ENCODE results near the gene CLCN3.
"Not testable (repeated sequence)": the region's sequence is repeated elsewhere in the genome, so short reads cannot be mapped to it uniquely, and the experiment has no call there.

CLCN3 gene

DNA sequence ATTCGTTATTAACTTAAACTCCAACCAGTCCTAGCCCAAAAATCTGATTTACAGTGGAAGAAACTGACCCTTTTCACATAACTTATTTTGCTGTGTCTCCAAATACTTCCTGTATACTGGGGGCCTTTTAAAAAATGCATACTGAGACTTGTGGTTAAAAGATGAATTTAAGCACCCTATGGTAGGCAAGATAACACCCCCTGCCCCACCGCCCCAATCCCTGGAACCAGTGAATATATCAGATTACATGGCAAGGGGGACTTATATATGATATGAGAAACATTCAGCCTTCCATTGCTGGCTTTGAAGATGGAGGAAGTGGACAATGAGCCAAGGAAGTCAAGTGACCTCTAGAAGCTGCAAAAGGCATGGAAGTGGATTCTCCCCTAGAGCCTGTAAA is 3.1 kb upstream of the CLCN3 start:
- DNase-seq (ENCODE audit: low read depth, low spot score) = no peak

GRCh38 chr4:169618286-169618685 is 2.1 kb upstream of the CLCN3 start:
- no peak for DNase-seq (ENCODE audit: low read depth, low spot score)

- no peak for DNase-seq (ENCODE audit: low read depth, low spot score)
Measured at GRCh38 chr4:169618986-169619385, 1.4 kb upstream of the CLCN3 start.

DNA sequence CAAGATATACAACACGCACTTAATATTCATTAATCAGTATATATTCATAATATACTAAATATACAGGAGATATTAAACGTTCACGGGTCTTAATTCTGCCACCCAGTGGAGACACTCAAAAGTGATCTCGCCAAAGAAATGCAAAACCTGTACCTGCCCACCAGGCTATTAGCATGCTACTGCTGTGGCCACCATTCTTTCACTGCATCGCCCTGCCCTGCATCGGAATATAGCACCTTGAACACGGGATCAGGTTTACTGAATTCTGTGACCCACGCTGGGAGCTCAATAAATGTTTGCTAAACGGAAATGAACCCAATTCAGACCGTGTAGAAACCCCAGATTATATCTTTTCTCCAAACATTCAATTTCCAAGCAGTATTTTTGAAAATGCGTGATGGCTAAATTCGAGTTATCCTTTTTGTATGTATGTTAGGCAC is 840 bp upstream of the CLCN3 start:
- DNase-seq (ENCODE audit: low read depth, low spot score) = no peak

- no peak for DNase-seq (ENCODE audit: low read depth, low spot score)
Measured at GRCh38 chr4:169620880-169621248, 486 bp downstream of the CLCN3 start.

GRCh38 chr4:169621731-169622492 is 1.5 kb downstream of the CLCN3 start:
- no peak for DNase-seq (ENCODE audit: low read depth, low spot score)

DNA sequence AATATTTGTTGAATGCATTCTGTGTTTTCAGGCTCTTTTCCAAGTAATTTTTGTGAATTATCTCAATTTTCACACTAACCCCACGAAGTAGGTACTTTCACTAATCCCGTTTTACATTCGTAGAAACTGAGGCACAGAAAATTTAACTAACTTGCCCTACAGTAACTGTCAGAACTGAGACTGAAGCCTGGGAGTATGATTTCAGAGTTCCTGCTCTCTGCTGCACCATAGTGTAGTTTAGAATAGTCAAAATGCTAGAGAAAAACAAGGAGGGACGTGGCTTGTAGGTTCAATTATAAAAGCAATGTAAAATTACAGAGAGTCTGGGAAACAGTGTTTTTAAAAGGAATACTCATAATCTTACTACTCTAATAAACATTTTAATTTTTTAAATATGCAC is 2.2 kb downstream of the CLCN3 start:
- no peak for DNase-seq (ENCODE audit: low read depth, low spot score)

DNA sequence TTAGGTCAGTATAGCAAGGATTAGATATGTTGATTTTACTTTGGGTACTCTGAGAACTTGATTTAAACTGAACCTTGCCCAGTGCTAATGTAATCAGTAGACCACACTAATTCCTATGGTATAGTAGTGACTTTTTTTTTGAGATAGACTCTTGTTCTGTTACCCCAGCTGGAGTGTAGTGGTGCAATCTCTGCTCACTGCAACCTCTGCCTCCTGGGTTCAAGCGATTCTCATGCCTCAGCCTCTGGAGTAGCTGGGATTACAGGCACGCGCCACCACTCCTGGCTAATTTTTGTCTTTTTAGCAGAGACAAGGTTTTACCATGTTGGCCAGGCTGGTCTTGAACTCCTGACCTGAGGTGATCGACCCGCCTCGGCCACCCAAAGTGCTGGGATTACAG is 3.6 kb downstream of the CLCN3 start:
- not testable (repeated sequence) for DNase-seq (ENCODE audit: low read depth, low spot score)

DNA sequence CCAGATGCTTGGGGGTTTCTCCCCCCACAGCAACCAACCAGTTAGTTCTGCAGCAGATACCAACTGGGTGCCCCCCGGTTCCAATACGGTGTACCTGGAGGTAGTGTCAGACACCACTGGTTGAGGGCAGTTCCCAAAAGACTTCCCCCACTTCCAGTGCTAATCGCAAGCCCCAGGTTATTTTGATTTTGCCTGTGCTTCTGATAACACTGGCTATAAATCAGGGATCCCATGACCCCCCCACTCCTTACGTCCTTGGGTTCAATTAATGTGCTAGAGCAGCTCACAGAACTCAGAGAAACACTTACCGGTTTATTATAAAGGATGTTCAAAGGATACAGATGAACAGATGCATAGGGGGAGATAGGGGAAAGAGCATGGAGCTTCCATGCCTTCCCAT is 5.5 kb downstream of the CLCN3 start:
- DNase-seq (ENCODE audit: low read depth, low spot score) = no peak

DNA sequence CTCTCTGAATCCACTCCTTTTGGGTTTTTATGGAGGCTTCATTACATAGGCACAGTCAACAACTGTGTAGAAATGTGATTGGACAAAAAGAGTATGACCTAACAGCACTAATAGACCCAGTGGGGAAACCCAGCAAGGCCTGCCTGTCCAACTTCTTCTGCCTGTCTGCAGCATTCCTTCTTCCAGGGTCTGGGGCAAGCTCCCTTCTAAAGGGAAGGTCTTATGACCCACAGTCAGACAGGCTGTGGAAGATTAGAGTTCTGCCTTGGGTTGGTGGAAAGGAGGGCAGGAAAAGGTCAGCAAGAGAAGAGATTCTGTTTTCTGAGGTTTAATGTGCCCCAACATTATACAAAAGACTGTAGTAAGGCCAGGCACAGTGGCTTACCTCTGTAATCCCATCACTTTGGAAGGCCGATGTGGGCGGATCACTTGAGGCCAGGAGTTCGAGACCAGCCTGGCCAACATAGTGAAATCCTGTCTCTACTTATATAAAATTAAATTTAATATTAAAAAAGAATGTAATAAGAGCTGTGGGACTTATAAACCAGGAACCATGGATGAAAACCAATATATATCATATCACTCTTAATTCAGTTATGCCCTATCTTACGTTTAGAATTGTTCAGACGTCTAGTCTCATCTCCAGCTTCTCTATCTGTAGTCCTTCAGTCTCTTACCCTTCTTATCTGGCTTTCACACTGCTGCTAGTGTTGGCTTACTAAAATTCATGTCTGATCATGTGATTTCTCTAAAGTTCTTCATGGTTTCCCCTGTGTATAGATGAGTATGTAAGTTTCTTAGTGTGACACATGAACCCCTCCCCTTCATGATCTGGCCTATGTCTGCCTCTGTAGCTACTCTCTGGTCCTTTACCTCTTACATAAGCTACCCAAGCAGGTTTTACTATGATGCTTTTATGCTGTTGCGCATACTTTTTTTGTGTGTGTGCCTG is 6.2 kb downstream of the CLCN3 start:
- no peak for DNase-seq (ENCODE audit: low read depth, low spot score)

DNA sequence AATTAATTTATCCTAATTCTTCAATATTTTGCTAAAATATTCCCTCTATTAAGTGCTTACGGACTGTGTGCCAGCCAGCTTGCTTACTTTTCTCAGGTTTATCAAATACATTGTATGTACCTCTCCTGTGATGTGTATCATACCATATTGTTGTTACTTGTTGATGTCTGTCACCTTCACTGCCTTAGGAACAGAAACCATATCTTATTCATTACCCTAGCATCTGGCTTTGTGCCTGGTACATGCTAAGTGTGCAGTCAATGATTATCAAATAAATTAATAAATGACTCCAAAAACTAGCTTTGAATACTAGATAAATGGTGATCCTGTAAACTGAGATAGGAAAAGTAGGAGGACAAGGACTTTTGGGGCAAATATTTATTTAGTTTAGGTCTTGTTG is 6.9 kb downstream of the CLCN3 start:
- DNase-seq (ENCODE audit: low read depth, low spot score) = no peak

DNA sequence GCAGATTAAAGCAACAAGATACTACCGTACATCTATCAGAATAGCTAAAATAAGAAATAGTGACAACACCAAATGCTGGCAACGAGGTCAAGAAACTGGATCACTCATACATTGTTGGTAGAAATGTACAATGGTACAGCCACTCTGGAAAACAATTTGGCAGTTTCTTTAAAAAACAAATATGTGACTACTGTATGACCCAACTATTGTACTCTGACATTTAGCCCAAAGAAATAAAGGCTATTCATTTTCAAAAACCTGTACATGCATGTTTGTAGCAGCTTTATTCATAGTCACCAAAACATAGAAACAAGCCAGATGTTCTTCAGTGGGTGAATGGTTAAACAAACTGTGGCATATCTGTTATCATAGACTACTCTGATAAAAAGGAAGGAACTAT is 8.2 kb downstream of the CLCN3 start:
- DNase-seq (ENCODE audit: low read depth, low spot score) = no peak

- DNase-seq (ENCODE audit: low read depth, low spot score) = no peak
Measured at GRCh38 chr4:169630069-169630468, 9.7 kb downstream of the CLCN3 start.

DNA sequence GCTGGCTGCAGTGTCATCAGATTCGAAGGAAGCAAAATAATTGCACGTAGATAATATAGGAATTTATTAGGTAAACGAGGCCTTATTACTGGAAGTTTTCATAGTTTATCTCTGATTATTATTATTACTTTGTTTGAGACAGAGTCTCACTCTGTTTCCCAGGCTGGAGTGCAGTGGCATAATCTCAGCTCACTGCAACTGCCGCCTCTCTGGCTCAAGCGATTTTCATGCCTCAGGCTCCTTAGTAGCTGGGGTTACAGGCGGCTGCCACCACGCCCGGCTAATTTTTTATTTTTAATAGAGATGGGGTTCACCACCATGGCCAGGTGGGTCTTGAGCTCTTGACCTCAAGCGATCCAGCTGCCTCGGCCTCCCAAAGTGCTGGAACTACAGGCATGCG is 12.5 kb downstream of the CLCN3 start:
- DNase-seq (ENCODE audit: low read depth, low spot score) = no peak

GRCh38 chr4:169634975-169635374 is 14.6 kb downstream of the CLCN3 start:
- no peak for DNase-seq (ENCODE audit: low read depth, low spot score)

GRCh38 chr4:169640261-169640870 is 20.0 kb downstream of the CLCN3 start:
- DNase-seq (ENCODE audit: low read depth, low spot score) = no peak

DNA sequence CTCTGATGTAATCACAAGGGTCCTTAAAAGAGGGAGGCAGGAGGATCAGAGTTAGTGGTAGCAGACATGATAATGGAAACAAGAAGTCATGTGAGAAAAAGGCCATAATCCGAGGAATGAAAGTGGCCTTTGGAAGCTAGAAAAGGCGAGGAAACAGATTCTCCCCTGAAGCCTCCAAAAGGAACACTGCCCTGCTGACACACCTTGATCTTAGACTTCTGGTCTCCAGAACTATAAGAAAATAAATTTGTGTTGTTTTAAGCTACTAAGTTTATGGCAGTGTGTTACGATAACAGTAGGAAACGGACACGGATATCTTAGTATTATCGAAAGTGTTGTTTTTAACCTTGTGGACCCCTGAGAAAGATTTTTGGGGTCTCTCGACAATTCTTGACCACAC is 24.4 kb downstream of the CLCN3 start:
- DNase-seq (ENCODE audit: low read depth, low spot score) = no peak

DNA sequence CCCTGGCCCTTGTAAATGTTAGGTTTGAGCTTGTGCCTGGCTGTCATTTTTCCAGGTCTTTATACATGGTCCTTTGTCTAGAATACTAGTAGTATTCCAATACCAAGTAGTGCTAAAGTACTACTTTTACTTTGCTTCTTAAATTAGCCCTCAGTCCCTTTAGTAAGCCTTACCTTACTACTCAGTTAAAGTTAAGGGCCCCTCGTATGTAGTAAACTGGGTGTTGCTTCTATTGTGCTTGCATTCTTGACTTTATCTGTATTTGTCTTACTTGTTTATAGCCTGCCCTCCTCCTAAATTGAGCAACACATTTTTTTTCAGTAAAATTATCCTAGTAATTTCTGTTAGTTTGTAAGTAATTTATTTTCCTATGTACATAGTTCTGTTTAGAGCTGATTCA is 25.2 kb downstream of the CLCN3 start:
- no peak for DNase-seq (ENCODE audit: low read depth, low spot score)

GRCh38 chr4:169649545-169650226 is 29.3 kb downstream of the CLCN3 start:
- DNase-seq (ENCODE audit: low read depth, low spot score) = no peak

- no peak for DNase-seq (ENCODE audit: low read depth, low spot score)
Measured at GRCh38 chr4:169650227-169650936, 30.0 kb downstream of the CLCN3 start.

- no peak for DNase-seq (ENCODE audit: low read depth, low spot score)
Measured at GRCh38 chr4:169652535-169652934, 32.2 kb downstream of the CLCN3 start.
